Fibroblast of upper back skin (primary cell): ENCODE results near the gene TTLL12.
A peak's percentile ranks its signal among the peaks of the same experiment; 100 is the strongest.
"Not testable (repeated sequence)": the region's sequence is repeated elsewhere in the genome, so short reads cannot be mapped to it uniquely, and the experiment has no call there.

ENCODE experiments used
- DNase-seq: peaks from one replicate; pipeline ENCODE4 v3.0.0-alpha.2; 2013

Gene TTLL12

GRCh38 chr22:43152003-43152356, 35.0 kb downstream of the TTLL12 start:
- no peak for DNase-seq

- peak; percentile 47 for DNase-seq
These were observed 35.5 kb downstream of the TTLL12 start, which contains the start of gene TSPO for GRCh38 chr22:43151251-43152002. TSS of gene TSPO (plus strand) at chr22:43151559. CDS start at chr22:43159239, 7,680 bp downstream.

- no peak for DNase-seq
These were observed 36.2 kb downstream of the TTLL12 start for GRCh38 chr22:43150731-43151206.

DNA sequence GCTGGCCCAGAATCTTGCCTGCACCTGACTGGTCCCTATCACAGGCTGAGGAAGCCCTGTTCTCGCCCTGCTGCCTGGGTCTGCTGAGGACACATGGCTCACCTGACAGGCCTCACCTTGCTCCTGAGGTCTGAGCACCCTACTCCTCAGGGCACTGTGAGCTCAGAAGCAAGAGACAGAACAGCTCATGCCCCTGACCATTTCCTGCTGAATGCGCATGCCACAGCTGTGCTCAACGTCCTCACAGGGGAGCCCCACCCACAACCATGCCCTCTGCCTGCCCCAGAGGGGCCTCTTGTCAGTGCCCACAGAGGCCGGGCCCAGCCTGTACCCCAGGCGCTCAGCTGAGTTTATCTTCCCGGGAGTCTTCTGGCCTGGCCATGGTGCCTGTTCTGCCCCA, 38.4 kb downstream of the TTLL12 start:
- no peak for DNase-seq

GRCh38 chr22:43147821-43148220, 39.1 kb downstream of the TTLL12 start:
- no peak for DNase-seq

GRCh38 chr22:43146332-43146731, 40.6 kb downstream of the TTLL12 start:
- not testable (repeated sequence) for DNase-seq

GRCh38 chr22:43145371-43145770, 41.6 kb downstream of the TTLL12 start:
- DNase-seq: not testable (repeated sequence)

DNA sequence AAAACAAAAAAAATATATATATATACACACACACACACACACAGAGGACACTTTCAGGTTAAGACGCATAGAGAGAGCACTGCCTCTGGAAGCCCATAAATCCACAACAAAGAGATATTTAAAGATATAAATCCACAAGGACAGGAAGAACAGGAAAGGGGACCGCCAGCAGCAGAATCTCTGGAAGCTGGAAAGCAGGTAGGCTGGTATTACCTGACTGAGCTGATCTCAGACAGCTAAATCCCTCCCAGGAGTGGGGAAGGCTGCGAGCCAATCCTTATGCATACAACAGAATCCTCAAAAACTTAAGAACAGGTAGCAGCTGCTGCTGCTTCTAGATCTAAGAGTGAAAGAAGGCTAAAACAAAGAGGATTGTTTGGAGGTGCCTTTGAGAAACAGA, 42.0 kb downstream of the TTLL12 start:
- no peak for DNase-seq

DNA sequence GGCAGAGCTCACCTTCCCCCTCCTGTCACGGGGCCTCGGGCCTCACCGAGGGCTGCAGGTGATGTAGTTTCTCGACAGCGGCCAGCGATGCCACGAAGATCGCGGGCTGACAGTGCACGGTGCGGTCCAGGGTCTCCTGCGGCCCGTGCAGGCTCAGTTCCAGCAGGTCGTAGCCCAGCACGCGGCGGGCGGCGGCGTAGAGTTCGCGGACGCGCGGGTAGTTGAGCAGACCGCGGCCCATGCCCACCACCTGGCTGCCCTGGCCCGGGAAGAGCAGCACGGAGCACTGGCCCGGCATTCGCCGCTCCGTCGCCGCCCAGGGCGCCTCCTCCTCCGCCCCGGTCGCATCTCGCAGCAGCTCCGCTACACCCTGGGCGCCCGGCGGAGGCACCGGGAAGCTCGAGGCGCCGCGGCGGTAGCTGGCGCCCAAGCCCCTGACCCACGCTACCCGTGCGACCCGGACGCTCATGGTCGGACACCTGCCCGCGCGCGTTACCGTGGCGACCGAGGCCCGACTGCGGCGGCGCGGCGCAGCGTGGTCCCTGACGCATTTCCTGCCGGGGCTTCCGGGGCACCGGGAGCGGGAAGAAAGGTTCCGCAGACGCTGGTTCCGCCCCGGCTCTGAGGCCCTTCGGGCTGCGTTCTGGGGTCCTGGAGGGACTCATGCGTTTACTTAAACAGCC, 43.9 kb downstream of the TTLL12 start, which contains the start of gene MCAT:
Gene MCAT (minus strand): TSS at position 519 of the 683 bp plus-strand sequence. CDS start 50 bp downstream, at position 469.
- peak; percentile 68 for DNase-seq

DNA sequence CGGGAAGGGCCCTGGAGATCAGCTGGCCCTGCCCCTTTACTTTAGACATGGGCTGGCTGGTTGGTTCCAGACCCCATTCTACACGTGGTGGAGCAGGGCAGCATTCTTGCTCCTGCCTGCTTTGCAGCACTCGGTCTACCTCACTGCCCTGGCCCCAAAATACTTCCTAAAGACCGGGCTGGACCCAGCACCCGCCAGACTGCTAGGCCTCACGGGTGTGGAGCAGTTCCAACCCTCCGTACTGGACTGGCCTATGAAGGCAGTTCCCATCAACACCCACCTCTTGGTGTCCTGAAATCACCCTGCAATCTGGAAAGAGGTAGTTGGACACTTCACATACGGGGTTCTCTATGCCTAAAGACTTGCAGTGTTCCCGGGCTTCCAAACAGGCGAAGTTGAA, 50.1 kb downstream of the TTLL12 start:
- DNase-seq: no peak

DNA sequence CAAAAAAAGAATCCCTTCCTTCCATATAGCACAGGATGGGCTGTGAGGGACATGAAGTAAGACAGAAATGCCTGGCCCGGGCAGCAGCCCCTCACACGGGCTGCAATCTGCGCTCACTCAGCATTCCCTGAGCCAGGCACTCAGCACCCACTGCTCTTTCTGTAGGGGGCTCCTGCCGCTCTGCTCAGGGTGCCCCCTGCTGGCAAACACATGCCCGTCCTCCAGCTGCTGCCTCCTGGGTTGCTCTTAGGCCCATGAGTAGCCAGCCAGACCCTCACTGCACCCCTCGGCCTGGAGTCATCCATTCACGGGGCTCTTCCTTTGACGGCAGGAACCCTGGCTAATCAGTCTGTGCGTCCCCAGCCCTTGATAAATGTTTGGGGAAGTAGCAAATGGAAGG, 50.7 kb downstream of the TTLL12 start:
- no peak for DNase-seq

- DNase-seq: no peak
These were observed 51.4 kb downstream of the TTLL12 start for GRCh38 chr22:43135565-43135964.

DNA sequence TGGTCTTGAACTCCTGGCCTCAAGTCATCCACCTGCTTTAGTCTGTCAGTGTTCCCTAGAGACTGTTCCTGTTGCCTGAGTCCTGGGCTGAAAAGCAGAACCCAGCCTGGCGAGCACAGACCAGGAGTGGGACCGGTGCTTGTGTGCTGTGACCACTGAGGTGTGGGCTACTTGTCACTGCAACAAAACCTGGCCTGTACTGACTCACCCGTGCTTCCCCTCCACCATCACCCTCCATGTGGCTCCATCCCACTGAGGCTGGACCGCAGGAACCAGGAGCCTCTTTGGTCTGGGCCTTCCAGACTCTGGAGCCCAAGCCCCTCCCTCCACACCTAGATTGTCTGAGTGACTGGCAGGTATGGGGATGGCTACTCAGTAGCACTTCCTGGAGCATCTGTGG, 52.4 kb downstream of the TTLL12 start:
- no peak for DNase-seq

DNA sequence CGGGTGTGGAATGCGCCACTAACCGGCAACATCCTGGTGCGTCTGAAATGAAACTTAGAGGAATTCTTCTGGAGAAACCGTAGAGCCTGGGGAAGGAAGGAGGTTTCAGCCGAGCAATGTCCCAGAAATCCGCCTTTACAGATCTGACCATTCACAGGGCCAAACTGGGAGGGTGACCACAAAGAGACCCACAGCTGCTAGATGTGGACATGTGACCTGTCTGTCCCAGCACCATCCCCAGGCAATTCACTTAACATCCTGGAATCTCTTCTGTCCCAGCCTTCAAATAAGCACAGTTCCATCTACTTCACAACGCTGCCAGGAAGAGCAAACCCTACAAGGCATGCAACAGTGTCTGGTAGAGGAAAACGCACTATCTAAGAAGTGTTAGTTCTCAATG, 53.5 kb downstream of the TTLL12 start:
- no peak for DNase-seq

- no peak for DNase-seq
These were observed 55.0 kb downstream of the TTLL12 start for GRCh38 chr22:43131773-43132501.

DNA sequence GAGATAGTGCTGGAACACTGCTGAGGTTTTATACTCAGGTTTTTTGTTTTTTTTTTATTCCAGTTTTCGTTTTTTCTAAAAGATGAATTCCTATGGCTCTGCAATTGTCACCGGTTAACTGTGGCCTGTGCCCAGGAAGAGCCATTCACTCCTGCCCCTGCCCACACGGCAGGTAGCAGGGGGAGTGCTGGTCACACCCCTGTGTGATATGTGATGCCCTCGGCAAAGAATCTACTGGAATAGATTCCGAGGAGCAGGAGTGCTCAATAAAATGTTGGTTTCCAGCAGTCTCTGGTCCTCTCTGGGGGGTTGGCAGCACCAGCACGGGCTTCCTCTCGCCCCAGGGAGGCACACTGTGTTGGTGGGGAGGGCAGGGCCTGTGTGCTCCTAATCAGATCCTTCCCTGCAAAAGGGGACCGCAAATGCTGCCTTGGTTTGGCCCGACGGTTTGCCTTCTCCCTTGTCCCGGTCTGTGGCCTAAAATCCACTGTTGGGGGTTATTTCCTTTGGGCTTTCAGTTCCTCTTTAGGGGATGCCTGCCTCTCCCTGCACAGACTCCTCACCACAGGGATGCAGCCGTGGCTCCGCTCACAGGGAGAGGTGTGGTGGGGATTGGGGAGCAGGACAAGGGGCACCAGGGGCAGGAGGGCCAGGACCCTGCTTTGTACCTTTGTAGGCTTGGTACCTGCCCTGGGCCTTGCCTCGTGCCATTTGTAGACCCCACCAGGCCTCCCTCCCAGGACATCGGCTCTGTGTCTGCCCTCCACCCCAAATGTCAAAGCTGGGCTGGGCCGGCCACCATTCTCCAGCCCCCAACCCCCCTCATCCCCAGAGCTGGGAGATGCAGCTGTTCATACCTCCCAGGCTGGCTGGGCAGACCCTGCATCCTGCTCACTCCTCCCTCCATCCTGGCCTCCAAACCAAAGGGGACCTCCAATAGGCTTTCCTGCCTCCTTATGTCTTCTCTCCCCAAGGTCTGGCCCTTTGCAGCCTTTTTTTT, 57.2 kb downstream of the TTLL12 start:
- DNase-seq: no peak

DNA sequence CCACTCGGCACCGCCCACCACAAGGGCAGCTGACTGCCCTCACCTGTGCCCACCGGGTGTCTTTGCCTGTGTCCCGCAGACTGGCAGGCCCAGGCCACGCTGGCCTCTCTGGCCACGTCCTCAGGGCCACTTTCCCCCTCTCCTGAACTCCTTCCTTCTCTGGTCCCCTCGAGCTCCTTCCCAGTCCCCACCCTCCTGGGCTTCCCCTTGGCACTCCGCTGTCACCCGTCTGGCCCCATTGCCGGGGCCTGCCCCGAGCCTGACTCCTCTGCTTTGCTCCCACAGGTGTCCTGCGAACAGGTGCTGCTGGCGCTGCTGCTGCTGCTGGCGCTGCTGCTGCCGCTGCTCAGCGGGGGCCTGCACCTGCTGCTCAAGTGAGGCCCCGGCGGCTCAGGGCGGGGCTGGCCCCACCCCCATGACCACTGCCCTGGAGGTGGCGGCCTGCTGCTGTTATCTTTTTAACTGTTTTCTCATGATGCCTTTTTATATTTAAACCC, 58.0 kb downstream of the TTLL12 start:
- no peak for DNase-seq

- no peak for DNase-seq
These were observed 58.8 kb downstream of the TTLL12 start for GRCh38 chr22:43128116-43128515.

DNA sequence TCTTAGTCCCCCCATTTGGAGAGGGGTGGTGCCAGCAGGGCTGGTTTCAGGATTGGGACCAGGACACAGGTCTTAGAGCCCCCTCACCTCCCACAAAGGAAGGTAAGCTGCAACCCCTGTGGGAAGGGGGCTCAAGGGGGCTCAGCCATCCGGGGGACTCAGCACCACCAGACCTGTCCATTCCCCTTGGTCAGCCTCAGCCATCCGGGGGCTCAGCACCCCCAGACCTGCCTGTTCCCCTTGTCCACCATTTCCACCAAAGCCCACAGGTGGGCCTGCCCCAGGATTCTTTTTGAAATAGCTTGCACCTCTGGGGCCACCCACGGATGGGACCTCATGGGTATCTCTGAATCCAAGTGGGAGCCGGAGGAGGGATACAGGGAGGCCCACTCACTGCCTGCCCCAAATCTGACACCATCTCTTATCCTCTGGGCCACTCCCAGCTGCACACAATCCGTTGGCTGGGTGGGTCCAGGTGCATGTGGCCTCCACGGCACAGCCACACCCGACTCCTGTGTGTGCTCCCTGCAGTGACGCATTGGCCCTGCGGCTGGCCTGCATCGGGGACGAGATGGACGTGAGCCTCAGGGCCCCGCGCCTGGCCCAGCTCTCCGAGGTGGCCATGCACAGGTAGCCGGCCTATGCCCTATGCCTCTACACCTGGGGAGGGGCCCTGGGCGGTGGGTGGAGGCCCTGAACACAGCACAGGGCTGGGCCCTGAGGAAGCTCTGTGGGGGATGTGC, 59.6 kb downstream of the TTLL12 start:
- no peak for DNase-seq

DNA sequence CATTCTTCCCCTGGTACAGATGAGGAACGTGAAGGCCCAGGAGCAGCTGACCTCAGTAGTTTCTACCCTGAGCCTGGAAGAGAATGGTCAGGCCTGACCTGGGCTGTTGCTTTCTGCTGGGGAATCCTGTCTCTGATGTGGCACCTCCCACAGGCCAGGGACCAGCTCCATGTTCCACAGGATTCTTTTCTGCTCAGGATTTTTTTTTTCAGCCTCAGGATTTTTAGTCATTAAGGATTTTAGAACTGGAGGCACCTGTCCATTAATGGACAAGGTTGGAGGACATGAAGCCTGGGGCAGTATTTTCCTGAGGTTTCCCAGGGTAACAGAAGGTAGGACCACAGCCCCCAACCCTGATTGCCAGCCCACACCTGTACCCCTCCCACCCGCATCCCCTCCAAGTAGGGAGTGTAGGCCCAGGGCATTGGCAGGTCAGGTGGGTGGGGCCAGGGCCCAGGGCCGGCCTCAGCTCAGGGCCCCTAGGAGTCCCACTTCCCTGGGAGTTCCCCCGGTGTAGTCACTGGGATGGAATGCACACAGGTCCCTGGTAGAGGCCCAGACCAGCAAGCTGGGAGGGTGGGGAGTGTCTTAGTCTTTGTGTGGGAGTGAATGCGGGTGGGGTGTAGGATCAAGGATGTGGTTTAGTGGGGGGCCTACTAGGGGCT, 60.3 kb downstream of the TTLL12 start:
- DNase-seq: peak; percentile 75
